Esophagus squamous epithelium (tissue), 5 donors: ENCODE results near the gene PILRA. TPM values are rescaled to one million over a fixed set of nuclear protein-coding genes. Genes with fewer than 3 reads are reported as not detected.
A peak's percentile ranks its signal among the peaks of the same experiment; 100 is the strongest.
"Not testable (repeated sequence)": the region's sequence is repeated elsewhere in the genome, so short reads cannot be mapped to it uniquely, and the experiment has no call there.

ENCODE experiments used
- DNase-seq: peaks from one replicate; lab custom pipeline; 2025; lab: John Stamatoyannopoulos, UW
- H3K27ac ChIP-seq, 4 donors: fragments of 200-600 bp; sonication (generic); one replicate each; pipeline ENCODE4 v1.5.1; 2016 to 2019; ENCODE audit warnings: mild to moderate bottlenecking in 1 of 4
- H3K27me3 ChIP-seq, 4 donors: fragments of 200-600 bp; sonication (generic); 1 replicate in 3 of 4; 2 replicates in 1 of 4; pipeline versions ENCODE4 v1.5.1 to v1.6.0; 2017 to 2021; ENCODE audit warnings: antibody characterized with exemption in 1 of 4
- H3K36me3 ChIP-seq, 3 donors: fragments of 200-600 bp; sonication (generic); one replicate each; pipeline ENCODE4 v1.5.1; 2016 to 2019
- H3K4me1 ChIP-seq, 3 donors: fragments of 200-600 bp; sonication (generic); one replicate each; pipeline ENCODE4 v1.5.1; 2017 to 2019
- H3K4me3 ChIP-seq, 4 donors: fragments of 200-600 bp; sonication (generic); 1 replicate in 3 of 4; 2 replicates in 1 of 4; pipeline ENCODE4 v1.5.1; 2016 to 2019; ENCODE audit warnings: mild to moderate bottlenecking in 2 of 4, moderate library complexity in 1 of 4
- H3K9me3 ChIP-seq, 3 donors: fragments of 200-600 bp; sonication (generic); one replicate each; pipeline ENCODE4 v1.5.1; 2016 to 2019
- CTCF ChIP-seq, 6 experiments: fragments of 450-650 bp in 4 of 6; fragments of 200-600 bp in 2 of 6; sonication (generic) in 2 of 6; IDR thresholded peaks; one replicate each; pipeline ENCODE4 v1.5.1; 2016 to 2019; ENCODE audit warnings: antibody characterized with exemption in 6 of 6, mild to moderate bottlenecking in 4 of 6, moderate library complexity in 4 of 6
- POLR2A ChIP-seq, 4 donors: fragments of 450-650 bp; IDR thresholded peaks; one replicate each; pipeline ENCODE4 v1.6.1; 2017; ENCODE audit warnings: antibody characterized with exemption in 4 of 4, mild to moderate bottlenecking in 4 of 4, moderate library complexity in 3 of 4
- WGBS, 2 donors: methylation state at CpG; one replicate each; pipeline ENCODE4 v1.1.5; 2018; 5-methylcytosine and 5-hydroxymethylcytosine counted together
- intact Hi-C: fragments of 100-400 bp; cut with DNase I; formaldehyde crosslinking; loops from one replicate; pipeline ENCODE4 v1.15.0; 2022
- total RNA-seq, 4 donors: library from RNA; depleted of rRNA; stranded (reverse); fragments of >200 nt; gene quantifications; one replicate each; pipeline ENCODE4 v1.1.0, GENCODE V29; 2016
- donor health status: DM: yes; HTN: yes; CAD: no.

The PILRA gene
- total RNA-seq, result 1 to 10 TPM in 2 of 4 donors, under 1 TPM in 2; 0.61 to 5.0 (median 1.1) TPM

DNA sequence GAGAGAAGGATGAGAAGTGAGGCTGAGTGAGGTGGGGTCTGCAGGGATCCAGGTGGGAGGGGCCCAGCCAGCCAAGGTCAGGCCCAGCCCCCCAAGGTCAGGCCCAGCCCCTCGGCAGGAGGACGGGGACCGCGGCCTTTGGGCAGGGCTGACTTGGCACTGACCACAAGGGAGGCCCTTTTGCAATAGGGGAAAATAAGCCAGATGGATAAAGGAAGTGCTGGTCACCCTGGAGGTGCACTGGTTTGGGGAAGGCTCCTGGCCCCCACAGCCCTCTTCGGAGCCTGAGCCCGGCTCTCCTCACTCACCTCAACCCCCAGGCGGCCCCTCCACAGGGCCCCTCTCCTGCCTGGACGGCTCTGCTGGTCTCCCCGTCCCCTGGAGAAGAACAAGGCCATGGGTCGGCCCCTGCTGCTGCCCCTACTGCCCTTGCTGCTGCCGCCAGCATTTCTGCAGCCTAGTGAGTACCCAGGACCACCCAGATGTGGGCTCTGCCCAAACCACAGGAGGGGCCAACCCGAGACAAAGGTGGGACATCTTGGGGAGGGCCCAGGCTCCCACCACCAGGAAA lies at the start of gene PILRA:
Gene PILRA, plus strand, starts transcription at position 227 of the 571 bp plus-strand sequence. Its CDS starts 170 bp downstream, at position 397.
- DNase-seq, result no peak
- H3K27me3 ChIP-seq, result no peaks in the 10 kb centered on the region
- no peaks in the 10 kb centered on the region for H3K36me3 ChIP-seq
- peaks cover 0 to 15% (median 0%) of the 10 kb centered on the region in 3 donors for H3K4me1 ChIP-seq
- no peaks in the 10 kb centered on the region for H3K9me3 ChIP-seq
- peak within 1 kb of the TSS in 2 of 4 donors; percentile 20 to 39 for H3K4me3 ChIP-seq
- TF ChIP-seq CTCF (IDR thresholded peaks at IDR 0.05) (no peak), POLR2A (IDR thresholded peaks at IDR 0.05) (peak in 1 of 4 donors; percentile 45)
- peak within 1 kb of the TSS in 3 of 4 donors; percentile 6 to 73 (median 29) for H3K27ac ChIP-seq
- intact Hi-C loops, result no loop called here
- WGBS, 2 donors, result 34% methylated on average over 7 of the region's 12 CpGs; no CpG with 5 or more reads in 1 of the 2 donors

DNA sequence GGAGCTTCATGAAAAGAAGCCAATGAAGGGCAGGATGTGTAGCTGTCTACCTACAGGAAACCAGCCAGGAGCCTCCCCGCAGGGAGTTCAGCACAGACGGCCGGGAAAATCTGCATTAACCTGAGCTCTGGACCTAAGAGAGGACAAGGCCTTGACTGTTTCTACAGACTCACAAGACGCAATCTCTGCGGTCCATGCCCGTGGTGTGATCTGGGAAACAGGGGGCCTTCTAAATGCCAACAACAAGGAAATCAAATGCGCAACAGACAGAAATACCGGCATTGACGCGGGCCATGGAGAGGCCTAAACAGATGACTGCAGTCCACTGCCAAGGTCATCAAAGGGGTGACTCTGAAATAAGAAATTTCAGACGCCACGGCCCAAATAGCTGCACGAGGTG lies 49.1 kb upstream of the PILRA start:
- H3K27me3 ChIP-seq, H3K4me3 ChIP-seq, H3K9me3 ChIP-seq, H3K27ac ChIP-seq, intact Hi-C loops, DNase-seq, H3K4me1 ChIP-seq: not testable (repeated sequence)
- WGBS, 2 donors, result 83 to 88% methylated on average over 6 to 9 of the region's 13 CpGs
- H3K36me3 ChIP-seq, result peaks cover 0 to 75% (median 0%) of the 10 kb centered on the region in 3 donors

DNA sequence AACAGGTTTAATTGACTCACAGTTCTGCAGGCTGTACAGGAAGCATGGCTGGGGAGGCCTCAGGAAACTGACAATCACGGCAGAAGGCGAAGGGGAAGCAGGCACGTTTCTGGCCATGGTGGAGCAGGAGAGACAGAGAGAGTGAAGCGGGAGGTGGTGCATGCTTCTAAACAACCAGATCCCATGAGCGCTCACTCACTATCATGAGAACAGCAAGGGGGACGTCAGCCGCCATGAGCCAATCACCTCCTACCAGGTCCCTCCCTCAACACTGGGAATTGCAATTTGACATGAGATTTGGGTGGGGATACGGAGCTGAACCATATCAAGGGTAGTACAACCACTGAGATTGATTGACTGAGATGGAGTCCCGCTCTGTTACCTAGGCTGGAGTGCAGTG lies 47.6 kb upstream of the PILRA start:
- H3K27ac ChIP-seq, intact Hi-C loops, H3K9me3 ChIP-seq, DNase-seq, H3K4me3 ChIP-seq, H3K27me3 ChIP-seq, H3K4me1 ChIP-seq: not testable (repeated sequence)
- H3K36me3 ChIP-seq, result peaks cover 0 to 73% (median 0%) of the 10 kb centered on the region in 3 donors
- WGBS, 2 donors, result 84 to 100% methylated on average over 4 to 9 of the region's 9 CpGs

GRCh38 chr7:100326914-100327313 lies 46.4 kb upstream of the PILRA start:
- WGBS, 2 donors, result 98 to 100% methylated on average over 3 to 5 of the region's 11 CpGs
- H3K4me1 ChIP-seq, H3K27me3 ChIP-seq, H3K9me3 ChIP-seq, DNase-seq, H3K27ac ChIP-seq, intact Hi-C loops, H3K4me3 ChIP-seq: not testable (repeated sequence)
- H3K36me3 ChIP-seq, result peaks cover 0 to 79% (median 0%) of the 10 kb centered on the region in 3 donors

- peaks cover 3 to 27% (median 10%) of the 10 kb centered on the region in 3 donors for H3K4me1 ChIP-seq
- peaks cover 0 to 34% (median 0%) of the 10 kb centered on the region in 3 donors for H3K36me3 ChIP-seq
- peak; percentile 76 for DNase-seq
- H3K27me3 ChIP-seq, intact Hi-C loops, H3K9me3 ChIP-seq: not testable (repeated sequence)
- peak overlapping the region; percentile 73 to 83 (median 76) for H3K4me3 ChIP-seq
- 0 to 1% methylated on average over 3 to 38 of the region's 85 CpGs for WGBS, 2 donors
- TF ChIP-seq POLR2A (IDR thresholded peaks at IDR 0.05) (peak in 3 of 4 donors; percentile 91 to 99 (median 96)), CTCF (IDR thresholded peaks at IDR 0.05) (peak in 1 of 6 experiments; percentile 5)
- H3K27ac ChIP-seq, result peak overlapping the region; percentile 94 to 98 (median 96)
These were observed 37.5 kb upstream of the PILRA start for GRCh38 chr7:100335566-100336466.

DNA sequence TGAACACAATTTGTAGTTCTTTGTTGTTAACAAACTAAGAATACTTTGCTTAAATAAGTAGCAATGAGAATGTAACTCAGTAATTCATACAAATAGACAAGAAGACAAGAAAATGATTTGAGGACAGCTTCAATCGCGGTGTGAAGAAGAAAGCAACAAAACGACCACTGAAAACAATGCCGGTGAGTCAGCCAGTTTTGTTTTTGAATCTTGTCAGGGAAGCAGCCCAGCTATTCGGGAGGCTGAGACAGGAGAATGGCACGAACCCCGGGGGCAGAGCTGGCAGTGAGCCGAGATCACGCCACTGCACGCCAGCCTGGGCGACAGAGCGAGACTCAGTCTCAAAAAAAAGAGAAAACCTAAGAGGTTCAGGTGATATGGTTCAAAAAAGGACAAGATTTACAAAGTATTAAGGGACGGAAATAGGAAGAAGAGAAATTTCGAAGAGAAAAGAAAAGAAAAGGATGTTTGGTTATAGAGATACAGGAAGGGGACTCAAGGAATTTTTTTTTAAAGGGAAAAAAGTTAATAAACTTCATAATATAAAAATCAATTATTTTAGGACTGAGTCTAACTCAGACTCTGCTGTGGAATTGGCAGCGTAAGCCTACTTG lies 35.1 kb upstream of the PILRA start:
- H3K27me3 ChIP-seq, H3K4me3 ChIP-seq, DNase-seq, intact Hi-C loops, H3K9me3 ChIP-seq: not testable (repeated sequence)
- Histone ChIP-seq H3K36me3 (peaks cover 0 to 44% (median 0%) of the 10 kb centered on the region in 3 donors), H3K4me1 (peaks cover 3 to 39% (median 10%) of the 10 kb centered on the region in 3 donors), H3K27ac (peak overlapping the region in 3 of 4 donors; percentile 31 to 95 (median 57))
- WGBS, 2 donors, result 43 to 61% methylated on average over 15 of the region's 15 CpGs

DNA sequence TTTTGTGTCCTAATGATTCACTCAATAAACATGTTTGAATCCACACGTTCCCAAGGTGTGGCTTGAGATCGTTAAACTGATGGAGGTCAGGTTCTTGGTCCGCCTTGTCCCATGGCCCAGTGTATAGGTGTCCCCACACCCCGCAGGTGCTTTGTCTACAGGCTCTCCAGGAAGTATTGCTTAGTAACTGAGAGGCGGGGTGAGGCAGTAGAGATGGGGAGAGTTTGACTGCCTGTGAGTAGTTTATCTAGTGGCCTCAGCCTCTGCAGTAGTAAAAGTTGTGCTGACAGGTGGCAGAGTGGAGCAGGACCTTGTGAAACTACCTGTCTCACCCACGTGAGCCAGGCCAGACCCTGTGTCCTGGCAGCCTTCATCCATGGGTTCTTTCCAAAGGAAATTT lies 32.0 kb upstream of the PILRA start:
- DNase-seq, result not testable (repeated sequence)

More for the DNA sequence above, 32.0 kb upstream of the PILRA start:
- H3K9me3 ChIP-seq, H3K4me3 ChIP-seq, H3K27me3 ChIP-seq, intact Hi-C loops: not testable (repeated sequence)
- Histone ChIP-seq H3K36me3 (peaks cover 0 to 68% (median under 1%) of the 10 kb centered on the region in 3 donors), H3K4me1 (peaks cover 8 to 51% (median 14%) of the 10 kb centered on the region in 3 donors), H3K27ac (peak overlapping the region in 1 of 4 donors; percentile 21)
- WGBS, 2 donors, result 32 to 55% methylated on average over 3 to 6 of the region's 6 CpGs
